ENCODE results near the gene DMPK.

Gene DMPK

GRCh38 chr19:45768984-45769782 lies 13.1 kb downstream of the DMPK start, which contains the start of gene SIX5:
Gene SIX5 (minus strand): TSS chr19:45769252. CDS start chr19:45768844, 408 bp downstream.
- DNase-seq (ENCODE audit: low spot score) = peak; percentile 100
- no peak for TF ChIP-seq CTCF (IDR thresholded peaks at IDR 0.05; ENCODE audit: extremely low read depth, insufficient read depth, missing control alignments)
- in situ Hi-C loops (cut with MboI; ENCODE audit: low pct_unique_long_range_greater_than_20kb, low sequenced_read_pairs, unreplicated experiment) = no loop called here

GRCh38 chr19:45768655-45768983 lies 13.7 kb downstream of the DMPK start:
- no peak for DNase-seq (ENCODE audit: low spot score)
- in situ Hi-C loops (cut with MboI; ENCODE audit: low pct_unique_long_range_greater_than_20kb, low sequenced_read_pairs, unreplicated experiment) = no loop called here

GRCh38 chr19:45767881-45768654 lies 14.2 kb downstream of the DMPK start:
- no peak for TF ChIP-seq CTCF (IDR thresholded peaks at IDR 0.05; ENCODE audit: extremely low read depth, insufficient read depth, missing control alignments)
- in situ Hi-C loops (cut with MboI; ENCODE audit: low pct_unique_long_range_greater_than_20kb, low sequenced_read_pairs, unreplicated experiment) = no loop called here
- peak; percentile 82 for DNase-seq (ENCODE audit: low spot score)

More at GRCh38 chr19:45768655-45768983, 13.7 kb downstream of the DMPK start:
- no peak for TF ChIP-seq CTCF (IDR thresholded peaks at IDR 0.05; ENCODE audit: extremely low read depth, insufficient read depth, missing control alignments)

- DNase-seq (ENCODE audit: low spot score) = no peak
- in situ Hi-C loops (cut with MboI; ENCODE audit: low pct_unique_long_range_greater_than_20kb, low sequenced_read_pairs, unreplicated experiment) = no loop called here
- TF ChIP-seq CTCF (IDR thresholded peaks at IDR 0.05; ENCODE audit: extremely low read depth, insufficient read depth, missing control alignments) = no peak
These were observed 14.8 kb downstream of the DMPK start for GRCh38 chr19:45767410-45767880.

DNA sequence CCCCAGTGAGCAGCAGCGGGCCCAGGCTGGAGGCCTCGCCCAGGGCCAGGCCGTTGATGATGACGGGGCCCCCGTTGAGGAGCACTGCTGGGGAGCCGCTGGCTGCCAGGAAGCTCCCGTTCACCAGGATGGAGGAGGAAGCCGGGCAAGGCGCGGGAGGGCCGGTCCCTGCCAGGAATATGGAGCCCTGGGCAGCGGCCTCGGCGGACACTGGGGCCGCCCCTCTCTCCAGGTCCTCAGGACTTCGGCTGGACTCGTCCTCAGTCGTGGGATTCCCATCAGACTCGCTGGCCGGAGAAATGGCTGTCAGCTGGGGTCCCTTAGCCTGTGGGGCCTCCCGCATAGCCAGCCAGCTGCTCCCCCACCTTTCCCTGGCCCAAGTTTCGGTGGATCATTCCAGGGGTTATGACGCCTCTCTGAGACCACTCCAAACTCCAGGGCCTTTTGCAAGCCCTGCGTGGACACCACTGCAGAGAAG lies 15.4 kb downstream of the DMPK start:
- DNase-seq (ENCODE audit: low spot score) = no peak
- in situ Hi-C loops (cut with MboI; ENCODE audit: low pct_unique_long_range_greater_than_20kb, low sequenced_read_pairs, unreplicated experiment) = no loop called here

More for the DNA sequence above, 15.4 kb downstream of the DMPK start:
- no peak for TF ChIP-seq CTCF (IDR thresholded peaks at IDR 0.05; ENCODE audit: extremely low read depth, insufficient read depth, missing control alignments)
